AG04449 (cell line): ENCODE data around the gene EIF4H.
"Not testable (repeated sequence)": the region's sequence is repeated elsewhere in the genome, so short reads cannot be mapped to it uniquely, and the experiment has no call there.

Source experiments
- CTCF ChIA-PET: fragments of 350-600 bp; formaldehyde crosslinking; extraction: SDS; loops from one replicate; lab custom pipeline; 2021; ENCODE audit warnings: antibody characterized with exemption; lab: Yijun Ruan, JAX
- POLR2A ChIA-PET: fragments of 400-600, 350-600 bp; formaldehyde crosslinking; extraction: SDS; loops from one replicate; lab custom pipeline; 2020; ENCODE audit warnings: antibody characterized with exemption, inconsistent platforms; lab: Yijun Ruan, JAX
- DNase-seq: peaks from one replicate; pipeline ENCODE4 v3.0.0-alpha.2; 2010; ENCODE audit warnings: low read depth, low spot score
- H3K4me3 ChIP-seq: 2 replicates; pipeline ENCODE4 v1.5.1; 2011; ENCODE audit warnings: low read depth, mild to moderate bottlenecking, control low read depth, low read length
- TF ChIP-seq, protein P1 (sequence below): IDR thresholded peaks from one replicate; pipeline ENCODE4 v1.5.1; 2011; ENCODE audit warnings: mild to moderate bottlenecking, moderate library complexity, low read length, control low read depth, inconsistent platforms; ENCODE audit not compliant: insufficient read depth; ENCODE audit errors: missing control alignments

Gene EIF4H

DNA sequence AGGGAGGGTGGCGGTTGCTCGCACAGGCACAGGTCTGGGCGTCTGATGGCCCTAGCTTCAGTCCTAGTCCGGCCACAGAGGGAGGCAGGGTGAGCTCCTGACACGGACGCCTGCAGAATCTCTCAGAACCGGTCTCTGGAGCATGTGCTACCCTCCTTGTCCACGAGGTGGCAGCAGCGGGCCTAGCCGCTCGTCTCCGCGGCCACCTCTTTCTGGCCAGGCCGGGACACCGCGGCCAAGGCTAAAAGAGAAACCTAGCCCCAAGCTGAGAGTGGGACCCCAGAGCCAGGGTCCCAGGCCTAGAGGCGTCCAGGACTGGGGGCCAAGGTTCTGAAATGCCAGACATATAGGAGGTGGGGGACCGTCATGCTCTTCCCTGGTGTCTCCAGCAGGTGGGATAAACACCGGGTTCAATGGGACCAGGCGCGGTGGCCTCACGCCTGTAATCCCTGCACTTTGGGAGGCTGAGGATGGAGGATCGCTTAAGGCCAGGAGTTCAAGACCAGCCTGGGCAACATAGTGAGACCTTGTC is 32.5 kb downstream of the EIF4H start:
- ChIA-PET CTCF (interaction anchor here (0.5 to 28.2 kb wide), 51 partner anchors 8 to 352 kb away, joined by 3 to 809 read pairs (median 4); no protein-coding TSS in a partner anchor), POLR2A (interaction anchor here (0.5 to 1.4 kb wide), 3 partner anchors 28 to 194 kb away, joined by 3 read pairs; no protein-coding TSS in a partner anchor)
- TF ChIP-seq, protein P1, sequence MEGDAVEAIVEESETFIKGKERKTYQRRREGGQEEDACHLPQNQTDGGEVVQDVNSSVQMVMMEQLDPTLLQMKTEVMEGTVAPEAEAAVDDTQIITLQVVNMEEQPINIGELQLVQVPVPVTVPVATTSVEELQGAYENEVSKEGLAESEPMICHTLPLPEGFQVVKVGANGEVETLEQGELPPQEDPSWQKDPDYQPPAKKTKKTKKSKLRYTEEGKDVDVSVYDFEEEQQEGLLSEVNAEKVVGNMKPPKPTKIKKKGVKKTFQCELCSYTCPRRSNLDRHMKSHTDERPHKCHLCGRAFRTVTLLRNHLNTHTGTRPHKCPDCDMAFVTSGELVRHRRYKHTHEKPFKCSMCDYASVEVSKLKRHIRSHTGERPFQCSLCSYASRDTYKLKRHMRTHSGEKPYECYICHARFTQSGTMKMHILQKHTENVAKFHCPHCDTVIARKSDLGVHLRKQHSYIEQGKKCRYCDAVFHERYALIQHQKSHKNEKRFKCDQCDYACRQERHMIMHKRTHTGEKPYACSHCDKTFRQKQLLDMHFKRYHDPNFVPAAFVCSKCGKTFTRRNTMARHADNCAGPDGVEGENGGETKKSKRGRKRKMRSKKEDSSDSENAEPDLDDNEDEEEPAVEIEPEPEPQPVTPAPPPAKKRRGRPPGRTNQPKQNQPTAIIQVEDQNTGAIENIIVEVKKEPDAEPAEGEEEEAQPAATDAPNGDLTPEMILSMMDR, result peak; percentile 86
- no peak for DNase-seq
- peak overlapping the region; percentile 38 for H3K4me3 ChIP-seq

DNA sequence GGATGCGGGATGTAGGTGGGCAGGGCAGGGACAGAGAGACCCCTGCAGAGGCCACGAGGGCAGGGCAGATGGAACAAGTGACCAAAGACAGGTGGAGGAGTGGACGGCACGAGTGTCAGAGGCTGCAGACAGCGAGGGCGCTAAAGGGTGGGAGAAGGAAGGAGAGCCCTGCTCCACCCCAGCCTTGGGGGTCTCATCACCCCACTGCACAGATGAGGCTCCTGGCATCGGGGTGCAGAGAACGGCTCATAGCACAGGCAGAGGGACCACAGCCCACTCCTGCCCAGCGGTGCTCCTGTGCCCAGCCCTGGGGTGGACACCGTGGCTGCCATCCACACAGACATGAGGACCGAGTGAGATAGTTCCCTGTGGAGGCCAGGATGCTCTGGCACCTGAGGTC is 33.4 kb downstream of the EIF4H start:
- TF ChIP-seq, protein P1, result no peak
- H3K4me3 ChIP-seq, result no peak overlapping the region
- no peak for DNase-seq
- ChIA-PET POLR2A (no interaction called here), CTCF (interaction anchor here (0.6 to 28.2 kb wide), 14 partner anchors 9 to 203 kb away, joined by 3 to 809 read pairs (median 6); no protein-coding TSS in a partner anchor)

DNA sequence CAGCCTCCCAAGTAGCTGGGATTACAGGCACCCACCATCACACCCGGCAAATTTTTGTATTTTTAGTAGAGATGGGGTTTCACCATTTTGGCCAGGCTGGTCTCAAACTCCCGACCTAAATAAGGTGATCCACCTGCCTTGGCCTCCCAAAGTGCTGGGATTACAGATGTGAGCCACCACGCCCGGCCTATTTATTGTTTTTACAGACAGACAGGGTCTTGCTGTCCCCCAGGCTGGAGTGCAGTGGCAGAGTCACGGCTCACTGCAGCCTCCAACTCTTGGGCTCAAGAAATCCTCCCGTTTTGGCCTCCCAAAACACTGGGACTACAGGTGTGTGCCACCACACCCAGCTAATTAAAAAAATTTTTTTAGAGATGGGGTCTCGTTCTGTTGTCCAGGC is 34.1 kb downstream of the EIF4H start:
- POLR2A ChIA-PET, DNase-seq, H3K4me3 ChIP-seq: not testable (repeated sequence)
- CTCF ChIA-PET, result interaction anchor here (0.7 to 28.2 kb wide), 8 partner anchors 9 to 188 kb away, joined by 3 to 809 read pairs (median 3); no protein-coding TSS in a partner anchor

DNA sequence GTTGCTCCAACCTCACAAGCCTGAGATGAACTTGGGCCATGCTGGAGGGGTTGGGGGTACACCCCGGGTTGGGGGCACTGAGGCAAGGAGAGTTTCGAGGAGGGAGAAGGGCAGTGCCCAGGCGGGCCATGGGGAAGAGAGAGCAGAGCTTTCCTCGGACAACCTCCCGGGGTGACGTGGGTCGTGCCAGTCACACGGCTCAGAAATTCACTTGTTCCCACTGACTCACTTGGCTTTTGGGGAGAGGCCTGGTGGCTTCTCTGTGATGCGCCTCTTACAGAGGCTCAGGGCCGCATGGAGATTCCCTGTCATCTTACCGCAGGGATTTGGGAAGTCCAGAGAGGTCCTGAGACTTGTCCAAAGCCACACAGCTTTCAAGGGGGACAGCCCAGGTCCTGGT is 38.5 kb downstream of the EIF4H start:
- CTCF ChIA-PET, result interaction anchor here (1.1 to 28.2 kb wide), 3 partner anchors 10 to 184 kb away, joined by 3 to 809 read pairs (median 15); no protein-coding TSS in a partner anchor
- TF ChIP-seq, protein P1, result no peak

DNA sequence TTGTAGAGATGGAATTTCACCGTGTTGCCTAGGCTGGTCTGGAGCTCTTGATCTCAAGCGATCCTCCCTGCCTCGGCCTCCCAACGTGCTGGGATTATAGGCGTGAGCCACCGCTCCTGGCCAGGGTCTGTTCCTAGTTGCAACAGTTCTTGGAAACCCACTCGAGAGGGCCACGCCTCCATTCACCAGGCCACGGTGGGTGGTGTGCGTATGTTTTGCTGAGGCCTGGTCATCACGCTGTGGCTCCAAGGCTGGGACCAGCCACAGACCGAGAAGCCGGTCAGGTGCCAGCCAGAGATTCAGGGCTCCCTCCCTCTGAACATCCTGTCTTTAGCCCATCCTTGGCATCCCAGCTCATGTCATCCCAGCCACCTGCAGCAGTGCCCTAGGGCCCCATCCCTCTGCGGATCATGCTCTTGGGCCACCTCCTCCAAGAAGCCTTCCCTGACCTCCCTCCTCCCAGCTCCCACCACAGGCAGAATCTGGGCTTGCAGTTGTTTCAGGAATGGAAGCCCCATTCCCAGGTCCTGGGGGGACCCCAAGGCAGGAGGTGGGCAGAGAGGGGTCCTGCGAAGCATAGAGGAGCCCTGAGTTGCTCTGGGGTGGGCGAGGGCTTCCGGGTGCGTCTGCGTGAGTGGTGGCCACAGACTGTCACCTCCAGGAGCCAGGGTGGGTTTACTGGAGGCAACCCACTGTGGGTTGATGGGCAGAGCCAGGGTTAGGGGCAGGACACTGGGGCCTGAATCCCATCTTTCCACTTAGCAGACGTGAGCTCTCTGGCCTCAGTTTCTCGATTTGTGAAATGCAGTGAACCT is 40.9 kb downstream of the EIF4H start:
- ChIA-PET POLR2A (no interaction called here), CTCF (interaction anchor here (0.9 to 28.2 kb wide), 3 partner anchors 9 to 181 kb away, joined by 3 to 809 read pairs (median 6); no protein-coding TSS in a partner anchor)
- DNase-seq, result no peak
- TF ChIP-seq, protein P1, result no peak
- no peak overlapping the region for H3K4me3 ChIP-seq

More for the DNA sequence above, 38.5 kb downstream of the EIF4H start:
- no peak for DNase-seq
- POLR2A ChIA-PET, result no interaction called here
- no peak overlapping the region for H3K4me3 ChIP-seq

DNA sequence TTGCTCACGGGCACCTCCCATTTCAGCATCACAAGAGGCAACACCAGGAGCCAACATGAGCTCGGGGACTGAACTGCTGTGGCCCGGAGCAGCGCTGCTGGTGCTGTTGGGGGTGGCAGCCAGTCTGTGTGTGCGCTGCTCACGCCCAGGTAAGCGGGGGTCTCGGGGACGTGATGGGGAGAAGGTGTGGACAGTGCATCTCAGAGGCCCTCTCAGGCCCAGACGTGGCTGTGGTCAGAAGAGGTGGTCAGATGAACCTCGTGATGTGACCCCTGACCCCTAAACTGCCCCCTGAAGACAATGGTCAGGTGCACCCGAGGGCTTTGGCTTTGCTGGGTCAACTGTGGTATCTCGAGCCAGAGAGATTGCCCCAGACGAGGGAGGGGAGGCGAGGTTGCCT is 41.8 kb downstream of the EIF4H start:
- DNase-seq, result no peak
- no peak overlapping the region for H3K4me3 ChIP-seq
- ChIA-PET CTCF (interaction anchor here (0.9 to 28.2 kb wide), 2 partner anchors 10 to 181 kb away, joined by 3 to 809 read pairs; no protein-coding TSS in a partner anchor), POLR2A (no interaction called here)
- TF ChIP-seq, protein P1, result no peak
